ENCODE measurements around the gene ACE.
"Not testable (repeated sequence)": the region's sequence is repeated elsewhere in the genome, so short reads cannot be mapped to it uniquely, and the experiment has no call there.

The ACE gene

GRCh38 chr17:63444457-63444856, 32.4 kb upstream of the ACE start:
- no peak for DNase-seq (ENCODE audit: low read depth)

DNA sequence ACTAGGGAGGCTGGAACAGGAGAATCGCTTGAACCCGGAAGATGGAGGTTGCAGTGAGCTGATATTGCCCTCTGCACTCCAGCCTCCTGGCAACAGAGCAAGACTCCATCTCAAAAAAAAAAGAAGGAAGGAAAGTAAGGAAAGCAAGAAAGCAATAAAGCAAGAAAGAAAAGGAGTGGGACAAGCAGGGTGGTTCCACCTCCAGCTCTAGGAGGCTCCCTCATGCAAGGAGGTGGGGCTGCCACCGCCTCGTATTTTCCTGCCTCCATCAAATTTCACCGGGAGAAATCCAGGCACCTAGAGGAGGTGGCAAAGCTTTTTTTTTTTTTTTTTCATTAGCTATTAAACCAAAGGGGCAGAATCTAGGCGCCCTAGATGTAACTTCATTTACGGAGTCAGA, 31.8 kb upstream of the ACE start:
- no peak for DNase-seq (ENCODE audit: low read depth)

DNA sequence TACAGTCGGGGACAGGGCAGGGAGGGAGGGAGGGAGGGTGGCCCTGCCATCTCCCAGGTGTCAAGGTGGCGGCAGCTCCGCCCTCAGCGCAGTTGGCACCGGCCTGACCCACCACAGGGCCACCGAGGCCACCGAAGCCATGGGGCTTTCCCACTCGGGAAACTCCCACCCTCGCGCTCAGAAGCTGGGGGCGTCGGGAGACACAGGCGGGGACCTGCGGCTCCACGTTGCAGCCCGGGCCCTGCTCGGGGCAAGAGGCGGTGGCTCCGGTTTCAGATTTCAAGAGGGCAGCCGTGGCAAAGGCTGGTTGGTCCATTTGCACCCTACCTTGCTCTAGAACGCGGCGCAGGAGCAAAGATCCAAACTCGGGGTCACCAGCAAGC, 31.3 kb upstream of the ACE start:
- DNase-seq (ENCODE audit: low read depth), result peak; percentile 72

- DNase-seq (ENCODE audit: low read depth), result peak; percentile 68
Measured at GRCh38 chr17:63445954-63446752, 30.7 kb upstream of the ACE start, which contains the start of gene CYB561. TSS of gene CYB561 (minus strand) at chr17:63446306. CDS start at chr17:63437547, 8,759 bp downstream.

GRCh38 chr17:63446753-63447470, 29.9 kb upstream of the ACE start:
- peak; percentile 41 for DNase-seq (ENCODE audit: low read depth)

GRCh38 chr17:63447471-63448009, 29.3 kb upstream of the ACE start:
- no peak for DNase-seq (ENCODE audit: low read depth)

GRCh38 chr17:63448655-63449054, 28.2 kb upstream of the ACE start:
- no peak for DNase-seq (ENCODE audit: low read depth)

DNA sequence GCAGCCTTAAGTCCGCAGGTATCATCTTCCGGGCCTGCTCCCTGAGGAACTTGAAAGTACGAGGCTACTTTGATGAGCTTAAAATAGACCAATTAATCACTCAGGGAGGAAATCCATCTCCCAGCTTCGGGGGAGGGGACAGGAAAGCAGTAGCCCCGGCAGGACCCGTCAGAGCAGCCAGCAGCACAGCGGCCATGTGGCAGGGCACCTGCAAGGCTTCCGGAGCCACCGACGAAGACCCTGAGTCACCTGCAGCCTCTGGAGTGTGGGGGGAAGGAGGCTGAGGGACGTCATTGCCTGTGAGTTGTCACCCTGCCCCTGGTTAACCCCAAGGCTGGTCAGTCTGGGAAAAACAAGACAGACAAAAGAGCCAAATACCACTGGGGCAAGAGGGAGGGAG, 26.3 kb upstream of the ACE start:
- DNase-seq (ENCODE audit: low read depth), result no peak

- DNase-seq (ENCODE audit: low read depth), result no peak
Measured at GRCh38 chr17:63451150-63451549, 25.7 kb upstream of the ACE start.

- DNase-seq (ENCODE audit: low read depth), result no peak
Measured at GRCh38 chr17:63452046-63452961, 24.6 kb upstream of the ACE start.

- no peak for DNase-seq (ENCODE audit: low read depth)
Measured at GRCh38 chr17:63452962-63453551, 23.8 kb upstream of the ACE start.

DNA sequence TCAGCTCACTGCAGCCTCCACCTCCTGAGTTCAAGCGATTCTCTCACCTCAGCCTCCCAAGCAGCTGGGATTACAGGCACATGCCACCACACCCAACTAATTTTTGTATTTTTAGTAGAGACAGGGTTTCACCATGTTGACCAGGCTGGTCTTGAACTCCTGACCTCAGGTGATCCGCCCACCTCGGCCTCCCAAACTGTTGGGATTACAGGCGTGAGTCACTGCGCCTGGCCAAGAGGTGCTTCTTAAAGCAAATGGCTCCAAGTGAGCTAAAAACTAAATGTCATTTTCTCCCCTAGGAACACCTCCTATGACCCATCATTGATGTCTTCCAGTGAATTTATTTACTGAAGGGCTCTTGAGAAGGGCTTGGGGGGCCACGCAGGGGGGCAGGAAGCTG, 22.5 kb upstream of the ACE start:
- DNase-seq (ENCODE audit: low read depth), result not testable (repeated sequence)

DNA sequence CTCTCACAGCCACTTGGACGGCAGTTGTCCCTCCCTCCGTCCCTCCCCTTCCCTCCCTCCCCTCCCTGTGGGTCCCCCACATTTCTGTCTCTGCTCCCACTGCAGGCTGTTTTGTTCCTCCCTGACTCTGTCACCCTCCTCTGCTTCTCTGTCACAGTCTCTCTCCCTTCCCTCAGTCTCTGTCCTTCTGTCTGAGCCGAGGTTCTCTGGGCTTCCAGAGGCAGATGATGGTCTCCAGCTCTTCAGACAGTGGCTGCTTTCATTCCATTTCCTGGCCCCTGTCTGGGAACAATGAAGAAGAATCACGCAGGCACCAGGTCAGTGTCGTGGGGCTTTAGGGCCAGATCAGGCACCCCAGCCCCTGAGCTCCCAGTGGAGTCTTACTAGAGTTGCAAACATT, 21.9 kb upstream of the ACE start:
- DNase-seq (ENCODE audit: low read depth), result no peak

GRCh38 chr17:63455417-63455816, 21.4 kb upstream of the ACE start:
- no peak for DNase-seq (ENCODE audit: low read depth)

DNA sequence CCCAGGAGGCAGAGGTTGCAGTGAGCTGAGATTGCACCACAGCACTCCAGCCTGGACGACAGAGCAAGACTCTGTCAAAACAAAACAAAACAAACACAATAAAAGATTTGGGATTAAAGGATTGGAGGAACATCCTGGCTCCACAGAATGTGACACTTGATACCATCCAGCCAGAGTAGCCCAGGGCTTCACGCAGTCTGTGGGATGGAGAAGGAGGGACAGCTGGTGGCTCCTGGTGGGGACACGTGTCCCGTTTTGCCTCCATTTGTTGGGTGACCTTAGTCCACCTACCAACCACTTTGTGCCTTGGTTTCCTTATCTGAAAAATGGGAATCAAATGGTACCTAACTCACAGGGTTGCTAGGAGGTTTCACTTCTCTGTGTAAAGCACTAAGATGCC, 18.4 kb upstream of the ACE start:
- no peak for DNase-seq (ENCODE audit: low read depth)

GRCh38 chr17:63460018-63460417, 16.8 kb upstream of the ACE start:
- no peak for DNase-seq (ENCODE audit: low read depth)

DNA sequence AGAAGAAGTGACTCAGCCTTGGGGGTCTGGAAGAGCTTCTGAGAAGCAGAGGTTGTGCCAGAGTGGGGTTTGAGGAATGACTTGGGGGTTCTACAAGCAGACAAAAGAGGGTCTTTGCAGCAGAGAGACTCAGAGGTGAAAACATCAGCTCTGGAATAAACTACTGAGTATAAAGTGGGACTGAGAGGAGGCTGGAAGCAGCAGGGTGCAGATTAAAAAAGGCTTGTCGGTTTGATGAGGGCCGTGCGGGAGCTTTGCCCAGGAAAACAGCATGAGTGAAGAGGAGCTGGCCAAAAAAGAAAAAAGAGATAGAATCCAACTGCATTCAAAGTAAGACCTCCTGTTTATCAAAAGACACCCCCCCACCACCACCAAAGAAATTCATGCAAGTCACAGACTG, 13.1 kb upstream of the ACE start:
- DNase-seq (ENCODE audit: low read depth), result no peak

DNA sequence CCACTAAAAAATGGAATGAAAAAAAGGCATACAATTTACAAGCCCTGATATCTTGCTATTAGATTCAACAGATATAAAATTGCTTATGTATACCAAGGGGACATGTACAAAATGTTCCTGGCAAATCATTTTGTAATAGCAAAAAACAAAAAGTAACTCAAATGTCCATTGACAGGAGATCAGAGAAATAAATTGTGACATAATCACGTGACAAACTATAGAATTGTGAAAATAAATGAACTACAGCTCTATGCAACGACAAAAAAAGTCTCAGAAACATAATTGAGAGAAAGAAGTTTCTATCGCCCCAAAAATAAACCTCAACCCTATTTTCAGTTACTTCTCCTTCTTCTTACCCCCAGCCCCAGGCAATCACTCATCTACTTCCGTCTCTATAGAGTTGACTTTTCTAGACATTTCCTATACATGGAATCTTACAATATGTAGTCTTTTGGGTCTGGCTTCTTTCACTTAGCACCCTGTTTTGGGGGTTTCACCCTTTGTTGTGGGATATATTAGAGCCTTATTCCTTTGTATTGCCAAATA, 12.1 kb upstream of the ACE start:
- no peak for DNase-seq (ENCODE audit: low read depth)

- not testable (repeated sequence) for DNase-seq (ENCODE audit: low read depth)
Measured at GRCh38 chr17:63468099-63468498, 8.8 kb upstream of the ACE start.

- DNase-seq (ENCODE audit: low read depth), result no peak
Measured at GRCh38 chr17:63474174-63474573, 2.7 kb upstream of the ACE start.
